ENCODE results near the gene BEAN1. TPM values are rescaled to one million over a fixed set of nuclear protein-coding genes. Genes with fewer than 3 reads are reported as not detected.

BEAN1 gene
- total and polyA plus RNA-seq, 9 of the 15 experiments (the other 6 are each of a cell fraction or from before 2014, with no cell fraction given): not detected

DNA sequence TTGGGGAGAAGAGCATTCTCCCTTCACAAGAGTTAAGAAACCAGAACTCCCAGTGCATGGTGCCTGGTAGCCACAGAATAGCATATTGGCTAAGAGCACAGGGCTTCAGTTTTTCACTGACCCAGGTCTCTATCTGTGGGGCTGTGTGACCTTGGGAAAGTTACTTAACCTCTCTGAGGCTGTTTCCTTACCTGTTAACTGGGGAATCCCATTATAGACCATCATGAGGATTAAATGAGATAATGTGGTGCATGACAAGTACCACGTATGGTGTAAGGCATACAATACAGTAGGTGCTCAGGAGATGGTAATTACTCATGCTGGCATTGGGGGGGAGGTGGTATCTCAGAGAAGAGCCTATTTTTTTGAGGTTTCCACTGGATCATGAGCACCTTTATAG lies 33.6 kb downstream of the BEAN1 start:
- H3K27ac ChIP-seq (ENCODE audit: extremely low read depth, low read depth, low read length): no peak overlapping the region
- H3K79me2 ChIP-seq (ENCODE audit: control insufficient read depth, insufficient read depth, low read length): no peaks in the 10 kb centered on the region
- no peaks in the 10 kb centered on the region for H3K36me3 ChIP-seq (ENCODE audit: control insufficient read depth, insufficient read depth, low read length)
- H3K9me3 ChIP-seq (replicated peaks; ENCODE audit: control insufficient read depth, insufficient read depth, low read depth, low read length): no peaks in the 10 kb centered on the region
- H3K4me2 ChIP-seq (ENCODE audit: insufficient read depth, low read length): no peak overlapping the region
- ATAC-seq (no peak), DNase-seq (ENCODE audit: extremely low read depth in 1 of 4, low spot score in 3 of 4) (no peak), FAIRE-seq (no peak)
- 0 out of 2 replicates have a peak, but pooled peaks cover 4% of the 10 kb centered on the region for H4K20me1 ChIP-seq (replicated peaks; ENCODE audit: control insufficient read depth, insufficient read depth, low read length)
- CTCF ChIA-PET (ENCODE audit: low intra/inter-chr PET ratio): no interaction called here
- intact Hi-C loops (cut with micrococcal nuclease) (no loop called here), in situ Hi-C loops (cut with MboI) (no loop called here)
- 0% methylated on average over 1 of the region's 1 CpG for WGBS (ENCODE audit: insufficient coverage, low coverage, missing lambda C conversion rate)
- BruUV-seq (replicated peaks): no TSS peak
- no peak overlapping the region for H3K9ac ChIP-seq (ENCODE audit: insufficient read depth in 1 of 2, low read depth in 2 of 2, low read length in 2 of 2)
- no peak overlapping the region for H3K4me3 ChIP-seq
- peaks cover 2 to 9% of the 10 kb centered on the region in 2 experiments; a peak in 4 of 5 replicates for H3K27me3 ChIP-seq (ENCODE audit: control insufficient read depth in 2 of 2, insufficient read depth in 2 of 2, low read length in 2 of 2)
- POLR2A ChIA-PET: interaction anchor here (0.7 kb wide), 1 partner anchor 30 kb away, joined by 4 read pairs; no protein-coding TSS in a partner anchor
- H3K4me1 ChIP-seq (replicated peaks in 1 of 2; ENCODE audit: control insufficient read depth in 2 of 2, insufficient read depth in 2 of 2, low read length in 2 of 2): no peaks in the 10 kb centered on the region
- no peak overlapping the region for H2AFZ ChIP-seq (ENCODE audit: low read depth, low read length)
- peaks cover 4% of the 10 kb centered on the region for H3K9me1 ChIP-seq (ENCODE audit: control insufficient read depth, insufficient read depth, low read length)
- TF ChIP-seq KDM1A (IDR thresholded peaks at IDR 0.05) (peak; percentile 12 to 40; a peak in 1 of 4 replicates), SAFB2 (IDR thresholded peaks at IDR 0.05; ENCODE audit: borderline replicate concordance, low read depth, low read length, severe bottlenecking) (no peak), ATF7 (IDR thresholded peaks at IDR 0.05) (no peak), BCOR (IDR thresholded peaks at IDR 0.05) (peak; percentile 55; the same call in 1 of the 2 replicates), ZNF324 (CRISPR knock-in tag; IDR thresholded peaks at IDR 0.05) (no peak), RBM17 (IDR thresholded peaks at IDR 0.05; ENCODE audit: borderline replicate concordance, low read depth, low read length) (no peak), HDGF (IDR thresholded peaks at IDR 0.05) (no peak), MYC (IDR thresholded peaks at IDR 0.05; ENCODE audit: low read depth, low read length) (no peak), MYC (CRISPR knock-in tag; IDR thresholded peaks at IDR 0.05; ENCODE audit: borderline replicate concordance, low read depth) (no peak), ZNF3 (CRISPR knock-in tag; IDR thresholded peaks at IDR 0.05) (no peak), ZNF316 (IDR thresholded peaks at IDR 0.05) (no peak), ZFP36 (IDR thresholded peaks at IDR 0.05; ENCODE audit: low read depth, low read length, partially characterized antibody) (peak; percentile 71), HBP1 (CRISPR knock-in tag; IDR thresholded peaks at IDR 0.05) (no peak), ZNF41 (CRISPR knock-in tag; conservative IDR thresholded peaks at IDR 0.05) (no peak)
- TF ChIP-seq, protein P1, sequence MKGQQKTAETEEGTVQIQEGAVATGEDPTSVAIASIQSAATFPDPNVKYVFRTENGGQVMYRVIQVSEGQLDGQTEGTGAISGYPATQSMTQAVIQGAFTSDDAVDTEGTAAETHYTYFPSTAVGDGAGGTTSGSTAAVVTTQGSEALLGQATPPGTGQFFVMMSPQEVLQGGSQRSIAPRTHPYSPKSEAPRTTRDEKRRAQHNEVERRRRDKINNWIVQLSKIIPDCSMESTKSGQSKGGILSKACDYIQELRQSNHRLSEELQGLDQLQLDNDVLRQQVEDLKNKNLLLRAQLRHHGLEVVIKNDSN (CRISPR knock-in tag; IDR thresholded peaks at IDR 0.05): no peak
- TF ChIP-seq, protein P2, sequence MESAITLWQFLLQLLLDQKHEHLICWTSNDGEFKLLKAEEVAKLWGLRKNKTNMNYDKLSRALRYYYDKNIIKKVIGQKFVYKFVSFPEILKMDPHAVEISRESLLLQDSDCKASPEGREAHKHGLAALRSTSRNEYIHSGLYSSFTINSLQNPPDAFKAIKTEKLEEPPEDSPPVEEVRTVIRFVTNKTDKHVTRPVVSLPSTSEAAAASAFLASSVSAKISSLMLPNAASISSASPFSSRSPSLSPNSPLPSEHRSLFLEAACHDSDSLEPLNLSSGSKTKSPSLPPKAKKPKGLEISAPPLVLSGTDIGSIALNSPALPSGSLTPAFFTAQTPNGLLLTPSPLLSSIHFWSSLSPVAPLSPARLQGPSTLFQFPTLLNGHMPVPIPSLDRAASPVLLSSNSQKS (CRISPR knock-in tag; IDR thresholded peaks at IDR 0.05): no peak
- TF ChIP-seq, protein P3, sequence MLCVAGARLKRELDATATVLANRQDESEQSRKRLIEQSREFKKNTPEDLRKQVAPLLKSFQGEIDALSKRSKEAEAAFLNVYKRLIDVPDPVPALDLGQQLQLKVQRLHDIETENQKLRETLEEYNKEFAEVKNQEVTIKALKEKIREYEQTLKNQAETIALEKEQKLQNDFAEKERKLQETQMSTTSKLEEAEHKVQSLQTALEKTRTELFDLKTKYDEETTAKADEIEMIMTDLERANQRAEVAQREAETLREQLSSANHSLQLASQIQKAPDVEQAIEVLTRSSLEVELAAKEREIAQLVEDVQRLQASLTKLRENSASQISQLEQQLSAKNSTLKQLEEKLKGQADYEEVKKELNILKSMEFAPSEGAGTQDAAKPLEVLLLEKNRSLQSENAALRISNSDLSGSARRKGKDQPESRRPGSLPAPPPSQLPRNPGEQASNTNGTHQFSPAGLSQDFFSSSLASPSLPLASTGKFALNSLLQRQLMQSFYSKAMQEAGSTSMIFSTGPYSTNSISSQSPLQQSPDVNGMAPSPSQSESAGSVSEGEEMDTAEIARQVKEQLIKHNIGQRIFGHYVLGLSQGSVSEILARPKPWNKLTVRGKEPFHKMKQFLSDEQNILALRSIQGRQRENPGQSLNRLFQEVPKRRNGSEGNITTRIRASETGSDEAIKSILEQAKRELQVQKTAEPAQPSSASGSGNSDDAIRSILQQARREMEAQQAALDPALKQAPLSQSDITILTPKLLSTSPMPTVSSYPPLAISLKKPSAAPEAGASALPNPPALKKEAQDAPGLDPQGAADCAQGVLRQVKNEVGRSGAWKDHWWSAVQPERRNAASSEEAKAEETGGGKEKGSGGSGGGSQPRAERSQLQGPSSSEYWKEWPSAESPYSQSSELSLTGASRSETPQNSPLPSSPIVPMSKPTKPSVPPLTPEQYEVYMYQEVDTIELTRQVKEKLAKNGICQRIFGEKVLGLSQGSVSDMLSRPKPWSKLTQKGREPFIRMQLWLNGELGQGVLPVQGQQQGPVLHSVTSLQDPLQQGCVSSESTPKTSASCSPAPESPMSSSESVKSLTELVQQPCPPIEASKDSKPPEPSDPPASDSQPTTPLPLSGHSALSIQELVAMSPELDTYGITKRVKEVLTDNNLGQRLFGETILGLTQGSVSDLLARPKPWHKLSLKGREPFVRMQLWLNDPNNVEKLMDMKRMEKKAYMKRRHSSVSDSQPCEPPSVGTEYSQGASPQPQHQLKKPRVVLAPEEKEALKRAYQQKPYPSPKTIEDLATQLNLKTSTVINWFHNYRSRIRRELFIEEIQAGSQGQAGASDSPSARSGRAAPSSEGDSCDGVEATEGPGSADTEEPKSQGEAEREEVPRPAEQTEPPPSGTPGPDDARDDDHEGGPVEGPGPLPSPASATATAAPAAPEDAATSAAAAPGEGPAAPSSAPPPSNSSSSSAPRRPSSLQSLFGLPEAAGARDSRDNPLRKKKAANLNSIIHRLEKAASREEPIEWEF (CRISPR knock-in tag; IDR thresholded peaks at IDR 0.05): no peak

Data from K562 (cell line).